GM12865 (cell line): Measurements from ENCODE around the gene DNAJC7.

ENCODE experiments used
- DNase-seq: peaks from one replicate; pipeline ENCODE4 v3.0.0; 2010; ENCODE audit warnings: low read depth
- H3K4me3 ChIP-seq: 2 replicates; pipeline ENCODE4 v1.5.1; 2011; ENCODE audit warnings: mild to moderate bottlenecking, low read depth, low read length, control low read depth
- TF ChIP-seq, protein P1 (sequence below): IDR thresholded peaks from 2 replicates; pipeline ENCODE4 v1.5.1; 2011; ENCODE audit warnings: low read length, control low read depth, low read depth, inconsistent platforms; ENCODE audit not compliant: insufficient read depth; ENCODE audit errors: missing control alignments

Gene DNAJC7

DNA sequence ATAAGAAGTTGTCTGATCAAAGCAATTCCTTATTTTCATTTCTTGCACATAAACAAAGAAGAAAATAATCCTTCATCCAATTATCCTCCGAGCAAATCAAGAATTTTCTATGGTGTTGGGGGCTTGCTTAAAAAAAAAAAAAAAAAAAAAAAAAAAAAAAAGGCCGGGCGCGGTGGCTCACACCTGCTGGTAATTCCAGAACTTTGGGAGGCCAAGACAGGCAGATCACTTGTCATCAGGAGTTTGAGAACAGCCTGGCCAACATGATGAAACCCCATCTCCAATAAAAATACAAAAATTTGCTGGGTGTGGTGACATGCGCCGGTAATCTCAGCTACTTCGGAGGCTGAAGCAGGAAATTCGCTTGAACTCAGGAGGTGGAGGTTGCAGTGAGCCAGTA lies 31.3 kb downstream of the DNAJC7 start:
- TF ChIP-seq, protein P1, sequence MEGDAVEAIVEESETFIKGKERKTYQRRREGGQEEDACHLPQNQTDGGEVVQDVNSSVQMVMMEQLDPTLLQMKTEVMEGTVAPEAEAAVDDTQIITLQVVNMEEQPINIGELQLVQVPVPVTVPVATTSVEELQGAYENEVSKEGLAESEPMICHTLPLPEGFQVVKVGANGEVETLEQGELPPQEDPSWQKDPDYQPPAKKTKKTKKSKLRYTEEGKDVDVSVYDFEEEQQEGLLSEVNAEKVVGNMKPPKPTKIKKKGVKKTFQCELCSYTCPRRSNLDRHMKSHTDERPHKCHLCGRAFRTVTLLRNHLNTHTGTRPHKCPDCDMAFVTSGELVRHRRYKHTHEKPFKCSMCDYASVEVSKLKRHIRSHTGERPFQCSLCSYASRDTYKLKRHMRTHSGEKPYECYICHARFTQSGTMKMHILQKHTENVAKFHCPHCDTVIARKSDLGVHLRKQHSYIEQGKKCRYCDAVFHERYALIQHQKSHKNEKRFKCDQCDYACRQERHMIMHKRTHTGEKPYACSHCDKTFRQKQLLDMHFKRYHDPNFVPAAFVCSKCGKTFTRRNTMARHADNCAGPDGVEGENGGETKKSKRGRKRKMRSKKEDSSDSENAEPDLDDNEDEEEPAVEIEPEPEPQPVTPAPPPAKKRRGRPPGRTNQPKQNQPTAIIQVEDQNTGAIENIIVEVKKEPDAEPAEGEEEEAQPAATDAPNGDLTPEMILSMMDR: no peak
- no peak overlapping the region for H3K4me3 ChIP-seq
- no peak for DNase-seq

DNA sequence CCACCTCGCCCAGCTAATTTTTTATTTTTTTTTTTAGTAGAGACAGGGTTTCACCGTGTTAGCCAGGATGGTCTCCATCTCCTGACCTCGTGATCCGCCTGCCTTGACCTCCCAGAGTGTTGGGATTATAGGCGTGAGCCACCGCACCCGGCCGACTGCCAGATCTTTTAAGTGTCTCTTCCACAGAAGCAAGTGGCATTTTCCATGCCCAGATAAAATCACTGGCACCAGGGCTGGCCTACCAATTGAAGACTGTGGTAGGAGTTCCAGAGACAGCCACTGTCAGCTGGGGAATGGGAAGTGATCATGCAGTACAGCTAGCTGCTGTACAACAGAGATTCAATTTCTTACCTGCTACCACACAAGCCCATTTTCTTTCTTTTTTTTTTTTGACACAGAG lies 32.8 kb downstream of the DNAJC7 start:
- H3K4me3 ChIP-seq: no peak overlapping the region
- TF ChIP-seq, protein P1: no peak
- DNase-seq: no peak

DNA sequence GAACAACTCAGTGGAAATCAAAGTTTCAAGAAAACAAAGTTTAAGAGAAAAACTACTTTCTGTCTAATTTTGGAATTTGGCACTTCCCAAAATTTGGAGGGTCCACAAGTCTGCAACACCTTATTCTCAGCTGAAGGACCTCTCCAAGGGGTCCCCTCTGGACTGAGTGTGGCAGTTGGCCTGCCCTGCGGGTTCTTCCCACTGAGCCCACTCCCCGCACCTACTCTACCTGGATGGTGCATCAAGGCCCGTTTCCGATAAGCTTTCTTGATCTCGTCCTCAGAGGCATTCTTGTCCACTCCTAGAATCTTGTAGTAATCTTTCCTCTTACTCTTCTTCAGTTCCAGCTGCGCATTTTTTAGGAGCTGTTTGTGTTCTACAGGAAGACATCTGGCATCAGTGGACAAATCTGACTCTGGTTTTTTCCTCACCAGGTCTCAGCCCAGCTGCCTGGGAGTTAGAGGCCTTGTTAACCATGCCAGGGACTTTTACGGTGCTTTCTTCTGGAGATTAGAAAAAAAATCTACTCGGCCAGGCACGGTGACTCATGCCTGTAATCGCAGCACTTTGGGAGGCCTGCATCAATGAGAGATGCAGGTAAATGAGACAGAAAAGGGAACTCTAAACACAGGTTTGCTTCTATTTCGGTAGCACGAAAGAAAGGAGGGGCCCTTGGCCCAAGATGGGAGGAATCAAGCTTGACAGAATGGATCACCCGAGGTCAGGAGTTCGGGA lies 35.0 kb downstream of the DNAJC7 start:
- TF ChIP-seq, protein P1: no peak
- H3K4me3 ChIP-seq: no peak overlapping the region
- no peak for DNase-seq

- H3K4me3 ChIP-seq: no peak overlapping the region
- TF ChIP-seq, protein P1: no peak
- no peak for DNase-seq
Measured at GRCh38 chr17:41977991-41978390, 39.2 kb downstream of the DNAJC7 start.

GRCh38 chr17:41976142-41976768 lies 41.0 kb downstream of the DNAJC7 start:
- TF ChIP-seq, protein P1: no peak
- no peak overlapping the region for H3K4me3 ChIP-seq
- peak; percentile 61 for DNase-seq

GRCh38 chr17:41975099-41976083 lies 41.8 kb downstream of the DNAJC7 start:
- TF ChIP-seq, protein P1: no peak

More at GRCh38 chr17:41975099-41976083, 41.8 kb downstream of the DNAJC7 start:
- no peak for DNase-seq
- H3K4me3 ChIP-seq: no peak overlapping the region
